A549 (cell line): ENCODE data around the gene OR10G2. TPM values are rescaled to one million over a fixed set of nuclear protein-coding genes. Genes with fewer than 3 reads are reported as not detected.

ENCODE experiments used
- ATAC-seq, 2 experiments: fragments of 200-7000 bp in 1 of 2; fragments of >200 bp in 1 of 2; cut with Nextera tagmentation in 1 of 2; cut with Tn5 transposase in 1 of 2; 3 replicates each; pipeline versions ENCODE4 v1.8.0 to v1.9.1; 2018 to 2020; ENCODE audit warnings: mild to moderate bottlenecking in 1 of 2, moderate library complexity in 1 of 2
- CTCF ChIA-PET: fragments of 300-600 bp; sonication (Branson Sonifier 250); formaldehyde crosslinking; extraction: SDS; loops from one replicate; lab custom pipeline; 2021; ENCODE audit warnings: antibody characterized with exemption, inconsistent platforms; lab: Yijun Ruan, JAX
- POLR2A ChIA-PET: fragments of 350-600 bp; formaldehyde crosslinking; extraction: SDS; loops from one replicate; lab custom pipeline; 2021; ENCODE audit warnings: antibody characterized with exemption, inconsistent platforms; lab: Yijun Ruan, JAX
- DNase-seq, 2 experiments: peaks; one replicate each; pipeline versions ENCODE4 v3.0.0 to v3.0.0-alpha.2; 2011 to 2016; ENCODE audit warnings: low read depth in 1 of 2, low spot score in 1 of 2
- FAIRE-seq: peaks from 2 replicates; lab custom pipeline; 2011; peaks lifted over from hg19 to GRCh38; lab: Jason Lieb, UNC
- H3K27ac ChIP-seq, 2 experiments: fragments of >200 bp; sonication (Bioruptor Twin); formaldehyde crosslinking; 3 replicates each; pipeline ENCODE4 v1.5.1; 2016 to 2017
- H3K4me1 ChIP-seq: fragments of >200 bp; sonication (Bioruptor Twin); formaldehyde crosslinking; 3 replicates; pipeline ENCODE4 v1.6.1; 2016
- H3K4me2 ChIP-seq: fragments of >200 bp; sonication (Bioruptor Twin); formaldehyde crosslinking; 3 replicates; pipeline ENCODE4 v1.6.1; 2016
- H3K4me3 ChIP-seq: fragments of >200 bp; sonication (Bioruptor Twin); formaldehyde crosslinking; 3 replicates; pipeline ENCODE4 v1.5.1; 2016
- H3K9me3 ChIP-seq: fragments of >200 bp; sonication (Bioruptor Twin); formaldehyde crosslinking; 3 replicates; pipeline ENCODE4 v1.6.1; 2016
- BHLHE40 ChIP-seq: IDR thresholded peaks from 2 replicates; pipeline ENCODE4 v1.6.1; 2012; ENCODE audit warnings: low read depth, low read length, inconsistent platforms
- CBX2 ChIP-seq: fragments of 200-600 bp; sonication (generic); IDR thresholded peaks from 2 replicates; pipeline ENCODE4 v1.6.1; 2016; ENCODE audit warnings: low read depth, mild to moderate bottlenecking, borderline replicate concordance
- CBX8 ChIP-seq: fragments of 200-600 bp; sonication (generic); IDR thresholded peaks from 2 replicates; pipeline ENCODE4 v1.6.1; 2016
- EHF ChIP-seq: fragments of 250-450 bp; sonication (Bioruptor Pico); IDR thresholded peaks from 2 replicates; pipeline ENCODE4 v1.5.0; 2020; ENCODE audit warnings: mild to moderate bottlenecking
- EHMT2 ChIP-seq: fragments of 200-600 bp; sonication (generic); IDR thresholded peaks from 2 replicates; pipeline ENCODE4 v1.6.1; 2016; ENCODE audit warnings: antibody characterized with exemption, low read depth, mild to moderate bottlenecking, moderate library complexity
- EP300 ChIP-seq, 2 experiments: fragments of >200 bp; sonication (Bioruptor Twin); formaldehyde crosslinking; IDR thresholded peaks; 2 replicates in 1 of 2; 3 replicates in 1 of 2; pipeline ENCODE4 v1.6.1; 2016 to 2017
- ESRRA ChIP-seq: fragments of 150-350 bp; IDR thresholded peaks from 2 replicates; pipeline ENCODE4 v1.6.1; 2014; ENCODE audit warnings: mild to moderate bottlenecking, low read length, borderline replicate concordance
- FOSB ChIP-seq: fragments of 250-450 bp; sonication (Bioruptor Pico); IDR thresholded peaks from 2 replicates; pipeline ENCODE4 v1.5.0; 2020; ENCODE audit warnings: mild to moderate bottlenecking, moderate library complexity
- HOXA7 ChIP-seq: fragments of 250-450 bp; sonication (Bioruptor Pico); IDR thresholded peaks from 2 replicates; pipeline ENCODE4 v1.5.0; 2020; ENCODE audit warnings: mild to moderate bottlenecking, moderate library complexity
- JUN ChIP-seq, 2 experiments: fragments of >200 bp; sonication (Bioruptor Twin); formaldehyde crosslinking; IDR thresholded peaks; 2 replicates in 1 of 2; 3 replicates in 1 of 2; pipeline ENCODE4 v1.6.1; 2016 to 2017
- MAZ ChIP-seq: fragments of 150-350 bp; IDR thresholded peaks from 2 replicates; pipeline ENCODE4 v1.6.1; 2014; ENCODE audit warnings: antibody characterized with exemption, low read depth, low read length, borderline replicate concordance
- MYC ChIP-seq: IDR thresholded peaks from 2 replicates; pipeline ENCODE4 v1.6.1; 2012; ENCODE audit warnings: mild to moderate bottlenecking, inconsistent platforms, low read length, improper control_type of control experiment, borderline replicate concordance
- PHF8 ChIP-seq: fragments of 200-600 bp; sonication (generic); IDR thresholded peaks from 2 replicates; pipeline ENCODE4 v1.6.1; 2016; ENCODE audit warnings: low read depth, mild to moderate bottlenecking, antibody characterized with exemption, moderate library complexity, borderline replicate concordance
- RARB ChIP-seq: fragments of 250-450 bp; sonication (Bioruptor Pico); IDR thresholded peaks from 2 replicates; pipeline ENCODE4 v1.8.0; 2021; ENCODE audit warnings: mild to moderate bottlenecking, moderate library complexity
- SMC3 ChIP-seq: fragments of >200 bp; sonication (Bioruptor Twin); formaldehyde crosslinking; IDR thresholded peaks from 3 replicates; pipeline ENCODE4 v1.6.1; 2018; ENCODE audit warnings: inconsistent platforms
- TFCP2L1 ChIP-seq: fragments of 250-450 bp; sonication (Bioruptor Pico); IDR thresholded peaks from 2 replicates; pipeline ENCODE4 v1.5.0; 2021; ENCODE audit warnings: mild to moderate bottlenecking
- WGBS: methylation state at CpG from one replicate; pipeline ENCODE4 v1.1.6; 2017; ENCODE audit errors: missing lambda C conversion rate; 5-methylcytosine and 5-hydroxymethylcytosine counted together
- polyA plus RNA-seq, 4 experiments: library from polyadenylated mRNA; depleted of rRNA in 3 of 4; stranded (reverse); fragments of >200 nt; fragmentation: RNase III in 1 of 4; extraction: RNeasy Plus Mini Kit Qiagen cat#74134 plus additional on column Dnase treatment in 1 of 4; gene quantifications; 2 replicates in 3 of 4; 3 replicates in 1 of 4; pipeline ENCODE4 v1.2.3, GENCODE V29; 2011 to 2017
- TF ChIP-seq, protein P1 (sequence below): fragments of >200 bp; sonication (Bioruptor Twin); formaldehyde crosslinking; IDR thresholded peaks from 3 replicates; pipeline ENCODE4 v1.6.1; 2016
- TF ChIP-seq, protein P2 (sequence below): fragments of 250-450 bp; sonication (Bioruptor Pico); IDR thresholded peaks from 2 replicates; pipeline ENCODE4 v1.5.0; 2020; ENCODE audit warnings: low read depth, mild to moderate bottlenecking, moderate library complexity
- TF ChIP-seq, protein P3 (sequence below): fragments of >200 bp; sonication (Bioruptor Twin); formaldehyde crosslinking; IDR thresholded peaks from 3 replicates; pipeline ENCODE4 v1.5.1; 2016
- TF ChIP-seq, protein P4 (sequence below): IDR thresholded peaks from 2 replicates; pipeline ENCODE4 v1.6.1; 2012
- TF ChIP-seq, protein P5 (sequence below): fragments of 450-650 bp; IDR thresholded peaks from 2 replicates; pipeline ENCODE4 v1.6.1; 2014; ENCODE audit warnings: antibody characterized with exemption

Gene OR10G2
- polyA plus RNA-seq, 2 of the 4 experiments (the other 2 are of a cell fraction): not detected

DNA sequence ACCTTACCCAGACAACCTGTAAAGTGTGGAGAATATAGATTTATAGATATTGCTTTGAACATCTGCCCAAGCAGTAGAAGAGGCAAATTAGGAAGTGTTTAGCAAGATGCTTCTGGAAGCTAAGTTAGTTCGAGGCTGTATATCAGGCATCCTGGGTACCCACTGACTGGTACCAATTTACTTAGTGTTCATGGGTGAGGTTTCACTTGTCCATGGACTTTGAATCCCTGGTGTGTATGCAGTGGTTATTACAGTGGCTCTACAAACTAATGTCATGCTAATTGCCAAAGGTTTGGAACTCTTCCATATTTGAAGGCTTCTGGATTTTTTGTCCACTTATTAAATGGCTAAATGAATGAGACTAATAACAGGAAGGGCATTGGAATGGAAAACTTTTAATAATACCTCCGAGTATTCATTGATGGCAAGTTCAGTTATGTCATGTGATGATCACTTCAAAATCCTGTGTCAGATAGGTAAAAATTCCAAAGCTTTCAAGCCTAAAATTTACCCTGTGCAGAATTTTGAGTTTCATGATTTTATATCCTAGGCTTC, 18.7 kb upstream of the OR10G2 start, which contains the start of gene OR4E2:
TSS of gene OR4E2 (plus strand) at position 505 of the 555 bp plus-strand sequence. CDS start 11,248 bp downstream, outside the sequence.
- Histone ChIP-seq H3K4me2 (no peak within 1 kb of the TSS), H3K4me1 (no peaks in the 10 kb centered on the region), H3K9me3 (no peaks in the 10 kb centered on the region), H3K27ac (no peak within 1 kb of the TSS), H3K4me3 (no peak within 1 kb of the TSS)
- TF ChIP-seq EHMT2 (no peak), CBX2 (no peak), ESRRA (no peak), FOSB (CRISPR knock-in tag) (no peak), BHLHE40 (no peak), TFCP2L1 (no peak), MAZ (no peak), PHF8 (no peak)
- TF ChIP-seq, protein P1, sequence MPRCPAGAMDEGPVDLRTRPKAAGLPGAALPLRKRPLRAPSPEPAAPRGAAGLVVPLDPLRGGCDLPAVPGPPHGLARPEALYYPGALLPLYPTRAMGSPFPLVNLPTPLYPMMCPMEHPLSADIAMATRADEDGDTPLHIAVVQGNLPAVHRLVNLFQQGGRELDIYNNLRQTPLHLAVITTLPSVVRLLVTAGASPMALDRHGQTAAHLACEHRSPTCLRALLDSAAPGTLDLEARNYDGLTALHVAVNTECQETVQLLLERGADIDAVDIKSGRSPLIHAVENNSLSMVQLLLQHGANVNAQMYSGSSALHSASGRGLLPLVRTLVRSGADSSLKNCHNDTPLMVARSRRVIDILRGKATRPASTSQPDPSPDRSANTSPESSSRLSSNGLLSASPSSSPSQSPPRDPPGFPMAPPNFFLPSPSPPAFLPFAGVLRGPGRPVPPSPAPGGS: no peak
- TF ChIP-seq, protein P2, sequence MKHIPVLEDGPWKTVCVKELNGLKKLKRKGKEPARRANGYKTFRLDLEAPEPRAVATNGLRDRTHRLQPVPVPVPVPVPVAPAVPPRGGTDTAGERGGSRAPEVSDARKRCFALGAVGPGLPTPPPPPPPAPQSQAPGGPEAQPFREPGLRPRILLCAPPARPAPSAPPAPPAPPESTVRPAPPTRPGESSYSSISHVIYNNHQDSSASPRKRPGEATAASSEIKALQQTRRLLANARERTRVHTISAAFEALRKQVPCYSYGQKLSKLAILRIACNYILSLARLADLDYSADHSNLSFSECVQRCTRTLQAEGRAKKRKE (CRISPR knock-in tag): no peak
- TF ChIP-seq, protein P3, sequence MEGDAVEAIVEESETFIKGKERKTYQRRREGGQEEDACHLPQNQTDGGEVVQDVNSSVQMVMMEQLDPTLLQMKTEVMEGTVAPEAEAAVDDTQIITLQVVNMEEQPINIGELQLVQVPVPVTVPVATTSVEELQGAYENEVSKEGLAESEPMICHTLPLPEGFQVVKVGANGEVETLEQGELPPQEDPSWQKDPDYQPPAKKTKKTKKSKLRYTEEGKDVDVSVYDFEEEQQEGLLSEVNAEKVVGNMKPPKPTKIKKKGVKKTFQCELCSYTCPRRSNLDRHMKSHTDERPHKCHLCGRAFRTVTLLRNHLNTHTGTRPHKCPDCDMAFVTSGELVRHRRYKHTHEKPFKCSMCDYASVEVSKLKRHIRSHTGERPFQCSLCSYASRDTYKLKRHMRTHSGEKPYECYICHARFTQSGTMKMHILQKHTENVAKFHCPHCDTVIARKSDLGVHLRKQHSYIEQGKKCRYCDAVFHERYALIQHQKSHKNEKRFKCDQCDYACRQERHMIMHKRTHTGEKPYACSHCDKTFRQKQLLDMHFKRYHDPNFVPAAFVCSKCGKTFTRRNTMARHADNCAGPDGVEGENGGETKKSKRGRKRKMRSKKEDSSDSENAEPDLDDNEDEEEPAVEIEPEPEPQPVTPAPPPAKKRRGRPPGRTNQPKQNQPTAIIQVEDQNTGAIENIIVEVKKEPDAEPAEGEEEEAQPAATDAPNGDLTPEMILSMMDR: no peak
- CTCF ChIA-PET: interaction anchor here (1.9 kb wide), 1 partner anchor 13 kb away, joined by 7 read pairs; no protein-coding TSS in a partner anchor
- ATAC-seq: no peak
- FAIRE-seq: no peak
- no peak for DNase-seq
- 2% methylated on average over 2 of the region's 2 CpGs for WGBS
- POLR2A ChIA-PET: no interaction called here

DNA sequence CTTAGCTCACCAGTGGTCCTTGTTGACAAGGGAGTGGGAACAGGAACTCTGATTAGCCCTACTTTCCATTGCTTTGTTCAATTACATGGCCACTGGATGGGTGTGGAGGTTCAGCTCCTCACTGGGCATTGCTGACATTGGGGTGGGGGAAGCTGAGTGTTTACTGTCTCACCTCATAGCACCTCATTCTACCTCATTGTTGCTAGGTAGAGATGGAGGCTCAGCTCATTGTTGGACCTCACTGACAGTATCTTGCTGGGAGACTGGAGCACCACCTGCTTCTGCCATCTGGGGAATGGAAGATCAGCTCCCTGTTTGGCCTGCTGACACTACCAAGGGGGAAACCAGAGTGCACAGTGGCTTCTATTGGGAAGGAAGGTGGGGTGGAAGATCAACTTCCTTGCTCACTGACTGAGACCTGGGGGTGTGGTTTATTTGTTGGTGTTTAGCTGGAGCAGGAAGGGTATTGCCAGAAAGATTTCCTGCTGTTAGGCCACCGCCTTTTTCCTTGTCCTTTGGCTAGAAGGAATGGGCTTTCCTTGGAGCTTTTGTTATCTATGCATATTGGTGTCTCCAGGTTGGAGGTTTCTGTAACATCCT, 17.6 kb upstream of the OR10G2 start:
- ChIA-PET CTCF (no interaction called here), POLR2A (no interaction called here)
- no peak for TF ChIP-seq HOXA7
- no peak for TF ChIP-seq SMC3
- no peak for TF ChIP-seq TFCP2L1
- TF ChIP-seq JUN (IDR thresholded peaks at IDR 0.05): no peak
- no peak for TF ChIP-seq CBX8
- TF ChIP-seq EP300 (IDR thresholded peaks at IDR 0.05): no peak
- no peak for TF ChIP-seq EHF (CRISPR knock-in tag)
- TF ChIP-seq, protein P4, sequence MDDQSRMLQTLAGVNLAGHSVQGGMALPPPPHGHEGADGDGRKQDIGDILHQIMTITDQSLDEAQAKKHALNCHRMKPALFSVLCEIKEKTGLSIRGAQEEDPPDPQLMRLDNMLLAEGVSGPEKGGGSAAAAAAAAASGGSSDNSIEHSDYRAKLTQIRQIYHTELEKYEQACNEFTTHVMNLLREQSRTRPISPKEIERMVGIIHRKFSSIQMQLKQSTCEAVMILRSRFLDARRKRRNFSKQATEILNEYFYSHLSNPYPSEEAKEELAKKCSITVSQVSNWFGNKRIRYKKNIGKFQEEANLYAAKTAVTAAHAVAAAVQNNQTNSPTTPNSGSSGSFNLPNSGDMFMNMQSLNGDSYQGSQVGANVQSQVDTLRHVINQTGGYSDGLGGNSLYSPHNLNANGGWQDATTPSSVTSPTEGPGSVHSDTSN: no peak
- no peak for TF ChIP-seq RARB (CRISPR knock-in tag)
- TF ChIP-seq MYC: no peak
- TF ChIP-seq, protein P5, sequence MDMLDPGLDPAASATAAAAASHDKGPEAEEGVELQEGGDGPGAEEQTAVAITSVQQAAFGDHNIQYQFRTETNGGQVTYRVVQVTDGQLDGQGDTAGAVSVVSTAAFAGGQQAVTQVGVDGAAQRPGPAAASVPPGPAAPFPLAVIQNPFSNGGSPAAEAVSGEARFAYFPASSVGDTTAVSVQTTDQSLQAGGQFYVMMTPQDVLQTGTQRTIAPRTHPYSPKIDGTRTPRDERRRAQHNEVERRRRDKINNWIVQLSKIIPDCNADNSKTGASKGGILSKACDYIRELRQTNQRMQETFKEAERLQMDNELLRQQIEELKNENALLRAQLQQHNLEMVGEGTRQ: no peak
- no peak for ATAC-seq
- FAIRE-seq: no peak
- DNase-seq: no peak
- Histone ChIP-seq H3K9me3 (no peaks in the 10 kb centered on the region), H3K4me1 (no peaks in the 10 kb centered on the region), H3K4me2 (no peak overlapping the region), H3K4me3 (no peak overlapping the region), H3K27ac (no peak overlapping the region)
- WGBS: 5% methylated on average over 1 of the region's 1 CpG
